Duodenal mucosa (tissue), 2 donors: ENCODE measurements around the gene SLC5A8.

Source experiments
- H3K27ac ChIP-seq: one replicate; pipeline ENCODE4 v1.7.0; 2013; ENCODE audit warnings: low read depth, low read length
- H3K27me3 ChIP-seq, 2 donors: one replicate each; pipeline ENCODE4 v1.7.0; 2013; ENCODE audit warnings: low read length in 2 of 2, control low read depth in 1 of 2; ENCODE audit not compliant: insufficient read depth in 2 of 2, control insufficient read depth in 1 of 2
- H3K36me3 ChIP-seq, 2 donors: one replicate each; pipeline ENCODE4 v1.7.0; 2013; ENCODE audit warnings: low read length in 2 of 2, control low read depth in 1 of 2; ENCODE audit not compliant: insufficient read depth in 2 of 2, control insufficient read depth in 1 of 2
- H3K4me1 ChIP-seq, 2 donors: one replicate each; pipeline ENCODE4 v1.7.0; 2013; ENCODE audit warnings: low read length in 2 of 2, control low read depth in 1 of 2; ENCODE audit not compliant: insufficient read depth in 2 of 2, control insufficient read depth in 1 of 2
- H3K4me3 ChIP-seq, 2 donors: one replicate each; pipeline ENCODE4 v1.7.0; 2013; ENCODE audit warnings: low read length in 2 of 2, low read depth in 1 of 2
- H3K9ac ChIP-seq, 2 donors: one replicate each; pipeline ENCODE4 v1.7.0; 2013; ENCODE audit warnings: low read length in 2 of 2, low read depth in 1 of 2
- H3K9me3 ChIP-seq, 2 donors: one replicate each; pipeline ENCODE4 v1.7.0; 2013; ENCODE audit warnings: low read length in 2 of 2, control low read depth in 1 of 2; ENCODE audit not compliant: control insufficient read depth in 1 of 2

Gene SLC5A8

GRCh38 chr12:101111441-101111840 lies 98.6 kb downstream of the SLC5A8 start:
- Histone ChIP-seq H3K4me3 (no peak overlapping the region), H3K36me3 (no peaks in the 10 kb centered on the region), H3K27me3 (no peaks in the 10 kb centered on the region), H3K27ac (no peak overlapping the region), H3K9me3 (no peaks in the 10 kb centered on the region), H3K9ac (no peak overlapping the region), H3K4me1 (no peaks in the 10 kb centered on the region)

DNA sequence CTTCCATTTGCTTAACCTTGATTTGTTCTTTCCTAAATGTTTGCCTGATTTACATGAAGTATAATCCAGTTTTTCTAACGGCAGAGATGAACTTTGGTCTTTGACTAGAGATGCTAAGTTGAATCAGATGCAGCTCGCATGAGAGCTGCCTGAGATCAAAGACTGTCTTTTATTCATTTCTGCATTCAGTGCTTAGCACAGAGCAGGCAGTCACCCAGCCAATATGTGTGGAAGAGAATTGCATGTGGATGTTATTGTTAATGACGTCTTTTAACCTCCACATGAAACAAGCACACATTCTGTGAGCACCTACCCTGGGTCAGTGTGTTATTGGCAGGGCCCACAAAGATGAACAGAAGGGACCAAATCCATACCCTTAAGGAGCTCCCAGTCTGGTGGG lies 99.2 kb downstream of the SLC5A8 start:
- no peak overlapping the region for H3K9ac ChIP-seq
- no peaks in the 10 kb centered on the region for H3K27me3 ChIP-seq
- H3K27ac ChIP-seq: no peak overlapping the region
- H3K36me3 ChIP-seq: no peaks in the 10 kb centered on the region
- no peaks in the 10 kb centered on the region for H3K9me3 ChIP-seq
- no peak overlapping the region for H3K4me3 ChIP-seq
- H3K4me1 ChIP-seq: no peaks in the 10 kb centered on the region

GRCh38 chr12:101108130-101108529 lies 101.9 kb downstream of the SLC5A8 start:
- Histone ChIP-seq H3K4me3 (no peak overlapping the region), H3K36me3 (no peaks in the 10 kb centered on the region), H3K4me1 (no peaks in the 10 kb centered on the region), H3K27me3 (no peaks in the 10 kb centered on the region), H3K9me3 (no peaks in the 10 kb centered on the region), H3K9ac (no peak overlapping the region), H3K27ac (no peak overlapping the region)

DNA sequence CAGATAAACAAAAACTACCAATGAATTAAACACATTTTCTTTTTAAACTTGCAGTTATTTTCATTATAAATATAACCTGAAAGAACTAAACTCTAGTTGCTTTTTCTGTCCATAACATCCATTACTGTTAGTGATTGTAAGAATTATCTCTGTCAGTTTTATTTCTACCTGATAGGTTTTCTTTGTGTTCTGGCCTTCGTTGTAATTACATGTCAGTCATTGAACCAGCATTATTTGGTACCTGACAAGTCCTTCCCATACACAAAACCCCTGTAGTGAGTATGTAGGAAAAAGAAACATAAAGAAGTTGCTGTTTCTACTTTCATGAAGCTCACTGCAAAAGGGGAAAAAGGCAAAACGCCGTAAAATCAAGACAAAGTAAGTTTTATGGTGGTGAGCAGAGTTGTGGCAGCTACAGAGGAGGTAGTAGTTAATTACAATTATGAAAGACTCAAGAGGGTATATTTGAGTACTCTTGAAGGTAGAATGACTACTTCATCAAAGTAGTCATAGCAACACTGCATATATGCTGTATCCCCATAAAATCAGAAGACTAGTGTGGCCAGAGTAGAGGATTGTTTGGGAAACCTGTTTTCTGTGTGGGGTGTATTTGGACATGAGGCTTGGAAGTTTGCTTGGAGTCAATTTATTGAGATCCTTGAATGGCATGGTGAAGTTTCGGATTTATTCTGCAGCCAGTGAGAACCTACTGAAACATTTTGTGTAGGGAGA lies 102.8 kb downstream of the SLC5A8 start:
- Histone ChIP-seq H3K9ac (no peak overlapping the region), H3K27me3 (no peaks in the 10 kb centered on the region), H3K4me3 (no peak overlapping the region), H3K4me1 (no peaks in the 10 kb centered on the region), H3K9me3 (no peaks in the 10 kb centered on the region), H3K36me3 (no peaks in the 10 kb centered on the region), H3K27ac (no peak overlapping the region)
